ENCODE results near the gene C1QTNF5. TPM values are rescaled to one million over a fixed set of nuclear protein-coding genes. Genes with fewer than 3 reads are reported as not detected.

C1QTNF5 gene
- total RNA-seq, 1 experiment from 2014 or later, result 0.33 TPM

GRCh38 chr11:119365071-119365591 is 24.4 kb upstream of the C1QTNF5 start:
- WGBS (ENCODE audit: extremely low coverage, insufficient read length, low lambda C conversion rate), result no CpG with 5 or more reads among the region's 6 CpGs
- Histone ChIP-seq H3K9ac (ENCODE audit: extremely low read depth, insufficient read length, low read length) (no peak overlapping the region), H3K23me2 (ENCODE audit: insufficient read length, low read depth, low read length, poor library complexity, severe bottlenecking) (peaks cover 4% of the 10 kb centered on the region), H2BK5ac (ENCODE audit: insufficient read length, low read length) (no peak overlapping the region), H3K18ac (ENCODE audit: insufficient read length, low read depth, low read length) (no peak overlapping the region), H2AFZ (ENCODE audit: low read length) (no peak overlapping the region), H3K56ac (ENCODE audit: insufficient read length, low read depth, low read length) (no peak overlapping the region), H4K20me1 (ENCODE audit: control insufficient read depth, insufficient read depth, insufficient read length) (peaks cover 4% of the 10 kb centered on the region), H3K4ac (ENCODE audit: low read depth, low read length) (no peak overlapping the region), H3K79me2 (ENCODE audit: insufficient read depth, low read length) (no peaks in the 10 kb centered on the region), H2AK5ac (ENCODE audit: insufficient read length, low read length) (no peak overlapping the region), H3K23ac (ENCODE audit: insufficient read length, low read depth, low read length) (no peak overlapping the region), H3K4me1 (ENCODE audit: insufficient read depth, low read length) (peaks cover 7% of the 10 kb centered on the region; the same call in 1 of the 2 replicates), H3K79me1 (ENCODE audit: insufficient read depth, low read depth, low read length, poor library complexity, severe bottlenecking) (no peaks in the 10 kb centered on the region), H4K8ac (replicated peaks; ENCODE audit: insufficient read length, low read depth, low read length) (no peak overlapping the region), H3K27ac (ENCODE audit: insufficient read length, low read depth, low read length) (no peak overlapping the region), H4K5ac (ENCODE audit: insufficient read length, low read depth, low read length) (no peak overlapping the region), H3K14ac (ENCODE audit: insufficient read depth, low read length) (no peak overlapping the region), H2BK20ac (ENCODE audit: low read depth, low read length, poor library complexity, severe bottlenecking) (no peak overlapping the region), H3T11ph (ENCODE audit: low read length) (no peak overlapping the region), H2BK120ac (ENCODE audit: low read depth, low read length, poor library complexity, severe bottlenecking) (no peak overlapping the region), H2BK12ac (ENCODE audit: insufficient read length, low read depth, low read length) (no peak overlapping the region), H2BK15ac (ENCODE audit: low read depth, low read length) (no peak overlapping the region), H3K4me2 (ENCODE audit: insufficient read depth, insufficient read length, low read length) (no peak overlapping the region), H3K9me3 (ENCODE audit: control insufficient read depth, low read depth, low read length) (no peaks in the 10 kb centered on the region), H4K91ac (ENCODE audit: insufficient read length, low read depth, low read length) (no peak overlapping the region), H3K27me3 (ENCODE audit: insufficient read depth, low read length) (peaks cover 23% of the 10 kb centered on the region; the same call in 1 of the 2 replicates)
- Mint-ChIP-seq H3K27ac (no peak overlapping the region), H3K9me3 (peaks cover 2 to 5% of the 10 kb centered on the region in 2 experiments; a peak in 2 of 5 replicates), H3K4me3 (peak overlapping the region in 1 of 2 experiments; percentile 83; a peak in 2 of 5 replicates), H3K4me1 (peaks cover 53 to 59% of the 10 kb centered on the region in 2 experiments), H3K27me3 (ENCODE audit: low read depth) (peaks cover 67% of the 10 kb centered on the region), H3K36me3 (ENCODE audit: insufficient read depth in 1 of 3, low read depth in 3 of 3) (peaks cover 0 to 6% (median 2%) of the 10 kb centered on the region in 3 experiments; a peak in 5 of 7 replicates)
- DNase-seq, result no peak
- TF ChIP-seq, protein P1, sequence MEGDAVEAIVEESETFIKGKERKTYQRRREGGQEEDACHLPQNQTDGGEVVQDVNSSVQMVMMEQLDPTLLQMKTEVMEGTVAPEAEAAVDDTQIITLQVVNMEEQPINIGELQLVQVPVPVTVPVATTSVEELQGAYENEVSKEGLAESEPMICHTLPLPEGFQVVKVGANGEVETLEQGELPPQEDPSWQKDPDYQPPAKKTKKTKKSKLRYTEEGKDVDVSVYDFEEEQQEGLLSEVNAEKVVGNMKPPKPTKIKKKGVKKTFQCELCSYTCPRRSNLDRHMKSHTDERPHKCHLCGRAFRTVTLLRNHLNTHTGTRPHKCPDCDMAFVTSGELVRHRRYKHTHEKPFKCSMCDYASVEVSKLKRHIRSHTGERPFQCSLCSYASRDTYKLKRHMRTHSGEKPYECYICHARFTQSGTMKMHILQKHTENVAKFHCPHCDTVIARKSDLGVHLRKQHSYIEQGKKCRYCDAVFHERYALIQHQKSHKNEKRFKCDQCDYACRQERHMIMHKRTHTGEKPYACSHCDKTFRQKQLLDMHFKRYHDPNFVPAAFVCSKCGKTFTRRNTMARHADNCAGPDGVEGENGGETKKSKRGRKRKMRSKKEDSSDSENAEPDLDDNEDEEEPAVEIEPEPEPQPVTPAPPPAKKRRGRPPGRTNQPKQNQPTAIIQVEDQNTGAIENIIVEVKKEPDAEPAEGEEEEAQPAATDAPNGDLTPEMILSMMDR (conservative IDR thresholded peaks at IDR 0.05), result no peak

Measured in H9 (cell line).